ENCODE data around the gene FOXL1. TPM values are rescaled to one million over a fixed set of nuclear protein-coding genes. Genes with fewer than 3 reads are reported as not detected.
A peak's percentile ranks its signal among the peaks of the same experiment; 100 is the strongest.

FOXL1 gene
- total and polyA plus RNA-seq, 9 of the 15 experiments (the other 6 are each of a cell fraction or from before 2014, with no cell fraction given) = not detected

- Histone ChIP-seq H3K9me1 (ENCODE audit: control insufficient read depth, insufficient read depth, low read length) (no peaks in the 10 kb centered on the region), H3K36me3 (ENCODE audit: control insufficient read depth, insufficient read depth, low read length) (no peaks in the 10 kb centered on the region), H3K9me3 (replicated peaks; ENCODE audit: control insufficient read depth, insufficient read depth, low read depth, low read length) (no peaks in the 10 kb centered on the region), H2AFZ (ENCODE audit: low read depth, low read length) (no peak within 1 kb of the TSS), H3K4me3 (no peak within 1 kb of the TSS), H3K79me2 (ENCODE audit: control insufficient read depth, insufficient read depth, low read length) (no peaks in the 10 kb centered on the region), H3K4me2 (ENCODE audit: insufficient read depth, low read length) (no peak within 1 kb of the TSS), H3K27ac (ENCODE audit: extremely low read depth, low read depth, low read length) (no peak within 1 kb of the TSS), H3K4me1 (replicated peaks in 1 of 2; ENCODE audit: control insufficient read depth in 2 of 2, insufficient read depth in 2 of 2, low read length in 2 of 2) (peaks cover 0 to 8% of the 10 kb centered on the region in 2 experiments; a peak in 1 of 5 replicates), H4K20me1 (replicated peaks; ENCODE audit: control insufficient read depth, insufficient read depth, low read length) (peaks cover 4% of the 10 kb centered on the region; the same call in 1 of the 2 replicates), H3K27me3 (ENCODE audit: control insufficient read depth in 2 of 2, insufficient read depth in 2 of 2, low read length in 2 of 2) (peaks cover 28 to 41% of the 10 kb centered on the region in 2 experiments), H3K9ac (ENCODE audit: insufficient read depth in 1 of 2, low read depth in 2 of 2, low read length in 2 of 2) (no peak within 1 kb of the TSS)
- intact Hi-C loops (cut with micrococcal nuclease) = loop anchor here (10.0 kb wide), 1 partner anchor 628 kb away; no protein-coding TSS in a partner anchor
- peak in 3 of 4 experiments; percentile 46 to 68 (median 60) for DNase-seq (ENCODE audit: extremely low read depth in 1 of 4, low spot score in 3 of 4)
- TF ChIP-seq ZSCAN32 (CRISPR knock-in tag; IDR thresholded peaks at IDR 0.05) (no peak), E2F4 (CRISPR knock-in tag; IDR thresholded peaks at IDR 0.05; ENCODE audit: low read depth) (no peak), NFYB (IDR thresholded peaks at IDR 0.05; ENCODE audit: extremely low read depth, insufficient read length) (peak; percentile 20)
- in situ Hi-C loops (cut with MboI) = loop anchor here (5.0 to 25.0 kb wide), 3 partner anchors 491 to 1071 kb away; no protein-coding TSS in a partner anchor
- ATAC-seq = peak; percentile 63; the same call in 1 of the 3 replicates
- POLR2A ChIA-PET = interaction anchor here (0.6 kb wide), 1 partner anchor 12 kb away, joined by 3 read pairs; the partner anchor contains the start of gene FOXL1
- BruUV-seq (replicated peaks) = no TSS peak
- WGBS (ENCODE audit: insufficient coverage, low coverage, missing lambda C conversion rate) = 29% methylated on average over 28 of the region's 30 CpGs
- no peak for FAIRE-seq
- CTCF ChIA-PET (ENCODE audit: low intra/inter-chr PET ratio) = no interaction called here
Measured at GRCh38 chr16:86566601-86566965, 11.8 kb upstream of the FOXL1 start, which contains the start of gene FOXC2. FOXC2 (plus strand) TSS chr16:86566829; CDS start chr16:86567336, 507 bp downstream.

Measured in K562 (cell line).